ENCODE measurements around the gene YIF1A.

The YIF1A gene

DNA sequence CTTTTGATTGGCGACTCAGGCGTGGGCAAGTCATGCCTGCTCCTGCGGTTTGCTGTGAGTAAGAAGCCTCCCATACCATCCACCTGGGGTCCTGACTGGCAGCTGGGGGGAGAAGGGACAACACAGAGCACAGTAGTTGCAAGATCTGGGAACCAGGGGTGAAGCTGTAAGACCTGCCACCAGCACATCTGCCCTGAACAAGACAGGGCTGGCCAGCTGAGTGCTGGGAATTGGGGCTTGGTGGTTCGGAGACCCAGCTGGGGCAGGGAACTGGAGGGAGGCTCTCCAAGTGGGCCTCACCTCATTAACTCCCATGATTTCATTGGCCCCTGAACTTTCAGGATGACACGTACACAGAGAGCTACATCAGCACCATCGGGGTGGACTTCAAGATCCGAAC, 17.1 kb downstream of the YIF1A start:
- TF ChIP-seq, protein P1, sequence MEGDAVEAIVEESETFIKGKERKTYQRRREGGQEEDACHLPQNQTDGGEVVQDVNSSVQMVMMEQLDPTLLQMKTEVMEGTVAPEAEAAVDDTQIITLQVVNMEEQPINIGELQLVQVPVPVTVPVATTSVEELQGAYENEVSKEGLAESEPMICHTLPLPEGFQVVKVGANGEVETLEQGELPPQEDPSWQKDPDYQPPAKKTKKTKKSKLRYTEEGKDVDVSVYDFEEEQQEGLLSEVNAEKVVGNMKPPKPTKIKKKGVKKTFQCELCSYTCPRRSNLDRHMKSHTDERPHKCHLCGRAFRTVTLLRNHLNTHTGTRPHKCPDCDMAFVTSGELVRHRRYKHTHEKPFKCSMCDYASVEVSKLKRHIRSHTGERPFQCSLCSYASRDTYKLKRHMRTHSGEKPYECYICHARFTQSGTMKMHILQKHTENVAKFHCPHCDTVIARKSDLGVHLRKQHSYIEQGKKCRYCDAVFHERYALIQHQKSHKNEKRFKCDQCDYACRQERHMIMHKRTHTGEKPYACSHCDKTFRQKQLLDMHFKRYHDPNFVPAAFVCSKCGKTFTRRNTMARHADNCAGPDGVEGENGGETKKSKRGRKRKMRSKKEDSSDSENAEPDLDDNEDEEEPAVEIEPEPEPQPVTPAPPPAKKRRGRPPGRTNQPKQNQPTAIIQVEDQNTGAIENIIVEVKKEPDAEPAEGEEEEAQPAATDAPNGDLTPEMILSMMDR (conservative IDR thresholded peaks at IDR 0.05; ENCODE audit: control insufficient read depth, insufficient read depth, low read depth, low read length): no peak
- no peak overlapping the region for H3K4me3 ChIP-seq (ENCODE audit: control insufficient read depth, low read depth, low read length)
- DNase-seq (ENCODE audit: low read depth): no peak

DNA sequence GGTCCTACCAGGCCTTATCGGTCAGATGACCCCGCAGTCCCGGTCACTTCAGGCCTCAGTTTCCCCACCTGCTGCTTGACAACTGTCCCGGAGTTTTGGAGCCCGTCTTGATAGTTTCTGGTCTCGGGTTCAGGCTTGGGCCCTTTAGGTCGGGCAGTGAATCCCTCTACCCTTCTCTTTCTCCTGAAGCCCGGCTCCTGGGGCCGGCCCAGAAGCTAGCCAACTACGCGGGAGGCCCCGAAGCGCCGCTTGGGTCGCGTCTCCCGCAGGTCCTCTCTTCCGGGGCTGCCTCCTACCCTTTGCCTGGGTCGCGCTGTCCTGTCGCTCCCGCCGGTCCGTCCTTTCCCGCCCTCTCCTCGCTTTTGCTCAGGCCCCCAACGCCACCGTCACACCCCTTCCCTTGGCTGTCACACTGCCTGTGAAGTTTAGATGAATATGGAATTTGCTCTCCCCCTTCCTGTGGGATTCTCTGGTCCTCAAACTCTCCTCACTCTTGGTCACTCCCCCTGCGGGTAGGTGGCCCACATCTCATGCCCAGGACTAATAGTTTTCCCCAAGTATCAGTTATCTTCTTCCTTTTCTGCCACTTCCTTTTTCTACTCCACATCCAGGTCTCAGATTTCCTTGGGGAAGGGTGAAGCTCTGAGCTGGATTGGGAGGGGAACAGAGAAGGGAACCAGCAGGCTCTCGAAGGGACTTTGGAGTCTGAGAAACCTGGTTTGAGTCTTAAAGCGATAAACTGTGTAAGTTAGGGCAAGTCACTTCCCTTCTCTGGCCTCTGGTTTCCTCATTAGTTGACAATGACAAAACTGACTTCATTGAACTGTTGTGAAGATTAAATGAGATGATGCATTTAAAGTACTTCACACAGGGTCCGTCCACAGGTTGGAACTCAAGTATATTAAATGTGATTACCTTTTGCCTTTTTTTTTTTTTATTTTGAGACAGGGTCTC, 19.7 kb downstream of the YIF1A start:
- TF ChIP-seq, protein P1 (conservative IDR thresholded peaks at IDR 0.05; ENCODE audit: control insufficient read depth, insufficient read depth, low read depth, low read length): peak; percentile 30
- peak; percentile 34 for DNase-seq (ENCODE audit: low read depth)
- peak overlapping the region; percentile 97 for H3K4me3 ChIP-seq (ENCODE audit: control insufficient read depth, low read depth, low read length)

DNA sequence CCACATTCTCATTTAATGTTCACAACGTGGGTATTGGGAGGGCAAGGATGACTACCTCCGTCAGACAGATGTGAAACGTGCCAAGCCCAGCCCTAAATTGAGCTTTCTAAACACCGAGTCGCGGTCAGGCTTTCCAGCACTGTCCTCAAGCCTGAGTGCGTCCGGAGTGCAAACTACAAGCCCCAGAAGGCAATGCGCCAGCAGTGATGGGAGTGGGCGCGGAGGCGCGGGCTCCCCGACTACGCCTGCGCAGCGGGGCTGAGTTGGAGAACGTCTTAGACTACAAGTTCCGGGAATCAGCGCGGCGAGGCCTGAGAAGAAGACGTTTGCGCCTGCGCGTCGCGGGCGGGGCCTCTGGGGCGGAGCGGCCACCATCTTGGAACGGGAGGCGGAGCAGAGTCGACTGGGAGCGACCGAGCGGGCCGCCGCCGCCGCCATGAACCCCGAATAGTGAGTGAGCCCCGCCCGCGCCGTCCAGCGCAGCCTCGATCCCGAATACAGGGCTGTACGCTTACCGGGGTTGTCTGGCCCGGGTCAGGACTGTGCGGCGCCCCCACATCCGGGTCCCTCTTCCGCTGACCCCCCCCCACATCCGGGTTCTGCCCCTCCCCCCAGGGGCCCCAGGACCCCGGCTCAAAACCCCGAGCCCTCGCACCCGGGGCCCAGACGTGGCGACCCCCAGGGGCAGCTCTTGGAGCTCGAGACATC, 20.5 kb downstream of the YIF1A start, which contains the start of gene RAB1B:
RAB1B (plus strand) TSS at position 396 of the 708 bp plus-strand sequence; CDS start at position 437, 41 bp downstream.
- TF ChIP-seq, protein P1 (conservative IDR thresholded peaks at IDR 0.05; ENCODE audit: control insufficient read depth, insufficient read depth, low read depth, low read length): no peak
- DNase-seq (ENCODE audit: low read depth): peak; percentile 99
- peak within 1 kb of the TSS; percentile 97 for H3K4me3 ChIP-seq (ENCODE audit: control insufficient read depth, low read depth, low read length)

DNA sequence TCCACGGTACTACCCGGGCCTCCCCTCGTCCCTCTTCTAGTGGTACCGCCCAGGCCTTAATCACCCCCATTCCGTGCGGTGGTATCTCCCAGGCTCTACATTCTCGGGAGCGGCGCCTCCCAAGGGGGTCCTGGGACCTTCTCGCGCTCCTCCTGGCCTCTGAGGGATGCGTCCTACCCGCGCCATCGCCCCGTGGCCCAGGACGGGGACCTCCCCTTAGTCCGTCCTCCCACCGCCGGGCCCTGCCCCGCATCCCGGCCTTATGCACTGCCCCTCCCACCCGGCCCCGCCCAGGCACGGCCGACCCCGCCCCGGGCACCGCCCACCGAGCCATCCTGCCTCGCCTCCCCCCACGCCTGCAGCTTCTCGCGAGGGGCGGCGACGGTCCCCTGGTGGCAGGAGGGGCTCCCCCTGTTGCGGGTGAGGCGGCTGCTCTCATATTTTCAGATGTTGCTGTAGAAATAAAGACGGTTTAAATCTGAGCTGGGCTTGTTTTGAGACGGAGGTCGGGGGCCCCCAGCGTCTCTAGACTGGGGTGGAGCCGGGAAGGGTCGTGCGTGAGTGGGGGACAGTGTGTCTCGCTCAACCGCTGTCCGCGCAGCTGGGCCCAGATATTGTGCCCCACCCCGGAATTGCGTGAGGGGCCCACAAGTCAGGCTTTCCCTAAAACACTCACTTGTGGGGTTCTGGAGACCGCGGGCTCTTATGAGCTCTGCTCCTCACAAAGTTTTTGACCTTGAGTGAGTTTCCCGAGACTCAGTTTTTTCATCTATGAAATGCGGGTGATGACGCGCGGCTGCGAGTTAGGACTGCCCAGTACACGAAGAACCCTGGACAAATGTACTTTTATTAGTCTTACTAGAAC, 21.3 kb downstream of the YIF1A start:
- peak; percentile 76 for DNase-seq (ENCODE audit: low read depth)
- peak overlapping the region; percentile 63 for H3K4me3 ChIP-seq (ENCODE audit: control insufficient read depth, low read depth, low read length)
- TF ChIP-seq, protein P1 (conservative IDR thresholded peaks at IDR 0.05; ENCODE audit: control insufficient read depth, insufficient read depth, low read depth, low read length): no peak

DNA sequence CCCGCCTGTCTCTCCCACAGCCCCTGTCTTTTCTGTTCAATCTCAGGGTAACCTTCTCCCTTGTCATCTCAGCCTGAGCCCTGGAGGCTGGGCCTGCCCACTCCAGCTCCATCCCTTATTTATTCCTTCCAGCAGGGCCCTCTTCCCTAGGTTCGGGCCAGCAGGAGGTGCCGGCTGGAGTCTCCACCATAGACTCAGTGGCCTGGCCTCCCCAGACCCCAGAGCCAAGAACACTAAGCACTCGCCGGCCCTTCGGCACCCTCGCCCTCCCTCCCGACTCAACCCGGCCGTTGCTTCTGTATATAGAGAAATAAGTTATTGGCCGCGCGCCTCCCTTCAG, 21.9 kb downstream of the YIF1A start:
- no peak for DNase-seq (ENCODE audit: low read depth)
- TF ChIP-seq, protein P1 (conservative IDR thresholded peaks at IDR 0.05; ENCODE audit: control insufficient read depth, insufficient read depth, low read depth, low read length): no peak
- H3K4me3 ChIP-seq (ENCODE audit: control insufficient read depth, low read depth, low read length): peak overlapping the region; percentile 63
